ENCODE measurements around the gene ARHGAP25.

The ARHGAP25 gene

GRCh38 chr2:68775272-68775842 lies 40.7 kb downstream of the ARHGAP25 start:
- no peaks in the 10 kb centered on the region for H3K9me3 ChIP-seq (ENCODE audit: severe bottlenecking)
- H3K27ac ChIP-seq (ENCODE audit: poor library complexity, severe bottlenecking): no peak overlapping the region
- H3K4me1 ChIP-seq (ENCODE audit: insufficient read depth, poor library complexity, severe bottlenecking): no peaks in the 10 kb centered on the region
- no peaks in the 10 kb centered on the region for H3K27me3 ChIP-seq (ENCODE audit: insufficient read depth, poor library complexity, severe bottlenecking)
- DNase-seq (ENCODE audit: low spot score) (no peak), ATAC-seq (ENCODE audit: low read depth) (no peak)
- no peak for TF ChIP-seq CTCF (IDR thresholded peaks at IDR 0.05; ENCODE audit: poor library complexity, severe bottlenecking)
- H3K4me3 ChIP-seq (ENCODE audit: severe bottlenecking): no peak overlapping the region
- H3K36me3 ChIP-seq (ENCODE audit: low read depth): no peaks in the 10 kb centered on the region

GRCh38 chr2:68776124-68776523 lies 41.5 kb downstream of the ARHGAP25 start:
- Histone ChIP-seq H3K4me3 (ENCODE audit: severe bottlenecking) (no peak overlapping the region), H3K9me3 (ENCODE audit: severe bottlenecking) (no peaks in the 10 kb centered on the region), H3K4me1 (ENCODE audit: insufficient read depth, poor library complexity, severe bottlenecking) (no peaks in the 10 kb centered on the region), H3K27me3 (ENCODE audit: insufficient read depth, poor library complexity, severe bottlenecking) (no peaks in the 10 kb centered on the region), H3K27ac (ENCODE audit: poor library complexity, severe bottlenecking) (no peak overlapping the region), H3K36me3 (ENCODE audit: low read depth) (no peaks in the 10 kb centered on the region)
- peak; percentile 13 for TF ChIP-seq CTCF (IDR thresholded peaks at IDR 0.05; ENCODE audit: poor library complexity, severe bottlenecking)
- DNase-seq (ENCODE audit: low spot score) (no peak), ATAC-seq (ENCODE audit: low read depth) (no peak)

- Histone ChIP-seq H3K27ac (ENCODE audit: poor library complexity, severe bottlenecking) (no peak overlapping the region), H3K9me3 (ENCODE audit: severe bottlenecking) (no peaks in the 10 kb centered on the region), H3K36me3 (ENCODE audit: low read depth) (no peaks in the 10 kb centered on the region), H3K27me3 (ENCODE audit: insufficient read depth, poor library complexity, severe bottlenecking) (no peaks in the 10 kb centered on the region), H3K4me3 (ENCODE audit: severe bottlenecking) (no peak overlapping the region), H3K4me1 (ENCODE audit: insufficient read depth, poor library complexity, severe bottlenecking) (no peaks in the 10 kb centered on the region)
- ATAC-seq (ENCODE audit: low read depth) (no peak), DNase-seq (ENCODE audit: low spot score) (no peak)
- TF ChIP-seq CTCF (IDR thresholded peaks at IDR 0.05; ENCODE audit: poor library complexity, severe bottlenecking): no peak
Observed at GRCh38 chr2:68779595-68779994, 45.0 kb downstream of the ARHGAP25 start.

GRCh38 chr2:68784188-68784587 lies 49.6 kb downstream of the ARHGAP25 start:
- ATAC-seq (ENCODE audit: low read depth) (no peak), DNase-seq (ENCODE audit: low spot score) (no peak)
- no peaks in the 10 kb centered on the region for H3K4me1 ChIP-seq (ENCODE audit: insufficient read depth, poor library complexity, severe bottlenecking)
- no peaks in the 10 kb centered on the region for H3K27me3 ChIP-seq (ENCODE audit: insufficient read depth, poor library complexity, severe bottlenecking)
- no peak overlapping the region for H3K27ac ChIP-seq (ENCODE audit: poor library complexity, severe bottlenecking)
- no peak overlapping the region for H3K4me3 ChIP-seq (ENCODE audit: severe bottlenecking)
- H3K9me3 ChIP-seq (ENCODE audit: severe bottlenecking): no peaks in the 10 kb centered on the region
- TF ChIP-seq CTCF (IDR thresholded peaks at IDR 0.05; ENCODE audit: poor library complexity, severe bottlenecking): no peak
- no peaks in the 10 kb centered on the region for H3K36me3 ChIP-seq (ENCODE audit: low read depth)

GRCh38 chr2:68784915-68785314 lies 50.3 kb downstream of the ARHGAP25 start:
- H3K27ac ChIP-seq (ENCODE audit: poor library complexity, severe bottlenecking): no peak overlapping the region
- H3K4me1 ChIP-seq (ENCODE audit: insufficient read depth, poor library complexity, severe bottlenecking): no peaks in the 10 kb centered on the region
- no peaks in the 10 kb centered on the region for H3K9me3 ChIP-seq (ENCODE audit: severe bottlenecking)
- H3K36me3 ChIP-seq (ENCODE audit: low read depth): no peaks in the 10 kb centered on the region
- no peak for ATAC-seq (ENCODE audit: low read depth)
- DNase-seq (ENCODE audit: low spot score): no peak
- no peaks in the 10 kb centered on the region for H3K27me3 ChIP-seq (ENCODE audit: insufficient read depth, poor library complexity, severe bottlenecking)
- no peak overlapping the region for H3K4me3 ChIP-seq (ENCODE audit: severe bottlenecking)
- TF ChIP-seq CTCF (IDR thresholded peaks at IDR 0.05; ENCODE audit: poor library complexity, severe bottlenecking): no peak

All from RWPE2 (cell line).